ENCODE results near the gene ANKMY1. TPM values are rescaled to one million over a fixed set of nuclear protein-coding genes. Genes with fewer than 3 reads are reported as not detected.

ANKMY1 gene
- total and polyA plus RNA-seq, 2 of the 13 experiments (the other 11 are each of a cell fraction or from before 2014, with no cell fraction given) = 11.7 to 18.8 TPM

DNA sequence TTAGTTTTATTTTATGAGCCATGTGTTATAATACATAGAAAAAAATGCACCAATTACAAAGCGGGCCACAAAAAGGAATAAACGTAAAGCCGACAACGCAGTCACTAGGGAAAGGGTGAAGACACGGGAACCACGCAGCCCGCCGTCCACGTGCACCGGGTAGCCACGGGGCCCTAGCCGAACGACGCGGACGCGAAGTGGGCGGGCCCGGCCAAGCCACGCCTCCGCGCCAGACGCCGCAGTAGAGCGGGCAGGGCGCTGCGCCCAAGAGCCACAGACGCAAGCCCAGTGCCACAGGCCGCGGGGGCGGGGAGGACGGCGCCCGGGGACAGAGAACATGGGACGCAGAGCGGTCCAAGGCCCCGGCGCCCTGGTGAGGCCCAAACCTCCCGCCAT, 2.3 kb upstream of the ANKMY1 start, which contains the start of gene DUSP28 (continued):
- TF ChIP-seq, protein P1, sequence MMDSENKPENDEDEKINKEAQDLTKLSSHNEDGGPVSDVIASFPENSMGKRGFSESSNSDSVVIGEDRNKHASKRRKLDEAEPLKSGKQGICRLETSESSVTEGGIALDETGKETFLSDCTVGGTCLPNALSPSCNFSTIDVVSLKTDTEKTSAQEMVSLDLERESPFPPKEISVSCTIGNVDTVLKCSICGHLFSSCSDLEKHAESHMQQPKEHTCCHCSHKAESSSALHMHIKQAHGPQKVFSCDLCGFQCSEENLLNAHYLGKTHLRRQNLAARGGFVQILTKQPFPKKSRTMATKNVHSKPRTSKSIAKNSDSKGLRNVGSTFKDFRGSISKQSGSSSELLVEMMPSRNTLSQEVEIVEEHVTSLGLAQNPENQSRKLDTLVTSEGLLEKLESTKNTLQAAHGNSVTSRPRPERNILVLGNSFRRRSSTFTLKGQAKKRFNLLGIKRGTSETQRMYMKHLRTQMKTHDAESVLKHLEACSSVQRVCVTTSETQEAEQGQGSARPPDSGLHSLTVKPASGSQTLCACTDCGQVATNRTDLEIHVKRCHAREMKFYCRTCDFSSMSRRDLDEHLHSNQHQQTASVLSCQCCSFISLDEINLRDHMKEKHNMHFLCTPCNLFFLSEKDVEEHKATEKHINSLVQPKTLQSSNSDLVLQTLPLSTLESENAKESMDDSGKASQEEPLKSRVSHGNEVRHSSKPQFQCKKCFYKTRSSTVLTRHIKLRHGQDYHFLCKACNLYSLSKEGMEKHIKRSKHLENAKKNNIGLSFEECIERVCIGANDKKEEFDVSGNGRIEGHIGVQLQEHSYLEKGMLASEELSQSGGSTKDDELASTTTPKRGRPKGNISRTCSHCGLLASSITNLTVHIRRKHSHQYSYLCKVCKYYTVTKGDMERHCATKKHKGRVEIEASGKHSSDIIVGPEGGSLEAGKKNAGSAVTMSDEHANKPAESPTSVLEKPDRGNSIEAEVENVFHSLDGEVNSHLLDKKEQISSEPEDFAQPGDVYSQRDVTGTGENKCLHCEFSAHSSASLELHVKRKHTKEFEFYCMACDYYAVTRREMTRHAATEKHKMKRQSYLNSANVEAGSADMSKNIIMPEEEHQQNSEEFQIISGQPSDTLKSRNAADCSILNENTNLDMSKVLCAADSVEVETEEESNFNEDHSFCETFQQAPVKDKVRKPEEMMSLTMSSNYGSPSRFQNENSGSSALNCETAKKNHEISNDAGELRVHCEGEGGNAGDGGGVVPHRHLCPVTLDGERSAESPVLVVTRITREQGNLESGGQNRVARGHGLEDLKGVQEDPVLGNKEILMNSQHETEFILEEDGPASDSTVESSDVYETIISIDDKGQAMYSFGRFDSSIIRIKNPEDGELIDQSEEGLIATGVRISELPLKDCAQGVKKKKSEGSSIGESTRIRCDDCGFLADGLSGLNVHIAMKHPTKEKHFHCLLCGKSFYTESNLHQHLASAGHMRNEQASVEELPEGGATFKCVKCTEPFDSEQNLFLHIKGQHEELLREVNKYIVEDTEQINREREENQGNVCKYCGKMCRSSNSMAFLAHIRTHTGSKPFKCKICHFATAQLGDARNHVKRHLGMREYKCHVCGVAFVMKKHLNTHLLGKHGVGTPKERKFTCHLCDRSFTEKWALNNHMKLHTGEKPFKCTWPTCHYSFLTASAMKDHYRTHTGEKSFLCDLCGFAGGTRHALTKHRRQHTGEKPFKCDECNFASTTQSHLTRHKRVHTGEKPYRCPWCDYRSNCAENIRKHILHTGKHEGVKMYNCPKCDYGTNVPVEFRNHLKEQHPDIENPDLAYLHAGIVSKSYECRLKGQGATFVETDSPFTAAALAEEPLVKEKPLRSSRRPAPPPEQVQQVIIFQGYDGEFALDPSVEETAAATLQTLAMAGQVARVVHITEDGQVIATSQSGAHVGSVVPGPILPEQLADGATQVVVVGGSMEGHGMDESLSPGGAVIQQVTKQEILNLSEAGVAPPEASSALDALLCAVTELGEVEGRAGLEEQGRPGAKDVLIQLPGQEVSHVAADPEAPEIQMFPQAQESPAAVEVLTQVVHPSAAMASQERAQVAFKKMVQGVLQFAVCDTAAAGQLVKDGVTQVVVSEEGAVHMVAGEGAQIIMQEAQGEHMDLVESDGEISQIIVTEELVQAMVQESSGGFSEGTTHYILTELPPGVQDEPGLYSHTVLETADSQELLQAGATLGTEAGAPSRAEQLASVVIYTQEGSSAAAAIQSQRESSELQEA (CRISPR knock-in tag; IDR thresholded peaks at IDR 0.05; ENCODE audit: not compliant biosample characterization) = no peak
- no peak for TF ChIP-seq SIN3B (IDR thresholded peaks at IDR 0.05; ENCODE audit: low read length)
- TF ChIP-seq ZBTB7B (CRISPR knock-in tag; IDR thresholded peaks at IDR 0.05) = 0 out of 2 replicates have a peak, but pooled peaks have one; percentile 1
- TF ChIP-seq HES4 (CRISPR knock-in tag; IDR thresholded peaks at IDR 0.05; ENCODE audit: borderline replicate concordance) = no peak
- TF ChIP-seq, protein P2, sequence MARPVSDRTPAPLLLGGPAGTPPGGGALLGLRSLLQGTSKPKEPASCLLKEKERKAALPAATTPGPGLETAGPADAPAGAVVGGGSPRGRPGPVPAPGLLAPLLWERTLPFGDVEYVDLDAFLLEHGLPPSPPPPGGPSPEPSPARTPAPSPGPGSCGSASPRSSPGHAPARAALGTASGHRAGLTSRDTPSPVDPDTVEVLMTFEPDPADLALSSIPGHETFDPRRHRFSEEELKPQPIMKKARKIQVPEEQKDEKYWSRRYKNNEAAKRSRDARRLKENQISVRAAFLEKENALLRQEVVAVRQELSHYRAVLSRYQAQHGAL (CRISPR knock-in tag; IDR thresholded peaks at IDR 0.05; ENCODE audit: not compliant biosample characterization) = peak; percentile 49
- TF ChIP-seq YEATS4 (CRISPR knock-in tag; IDR thresholded peaks at IDR 0.05; ENCODE audit: borderline replicate concordance) = peak; percentile 77; the same call in 1 of the 2 replicates
- TF ChIP-seq NFIC (IDR thresholded peaks at IDR 0.05; ENCODE audit: low read length) = no peak
- TF ChIP-seq RARA (CRISPR knock-in tag; IDR thresholded peaks at IDR 0.05) = peak; percentile 49
- TF ChIP-seq, protein P3, sequence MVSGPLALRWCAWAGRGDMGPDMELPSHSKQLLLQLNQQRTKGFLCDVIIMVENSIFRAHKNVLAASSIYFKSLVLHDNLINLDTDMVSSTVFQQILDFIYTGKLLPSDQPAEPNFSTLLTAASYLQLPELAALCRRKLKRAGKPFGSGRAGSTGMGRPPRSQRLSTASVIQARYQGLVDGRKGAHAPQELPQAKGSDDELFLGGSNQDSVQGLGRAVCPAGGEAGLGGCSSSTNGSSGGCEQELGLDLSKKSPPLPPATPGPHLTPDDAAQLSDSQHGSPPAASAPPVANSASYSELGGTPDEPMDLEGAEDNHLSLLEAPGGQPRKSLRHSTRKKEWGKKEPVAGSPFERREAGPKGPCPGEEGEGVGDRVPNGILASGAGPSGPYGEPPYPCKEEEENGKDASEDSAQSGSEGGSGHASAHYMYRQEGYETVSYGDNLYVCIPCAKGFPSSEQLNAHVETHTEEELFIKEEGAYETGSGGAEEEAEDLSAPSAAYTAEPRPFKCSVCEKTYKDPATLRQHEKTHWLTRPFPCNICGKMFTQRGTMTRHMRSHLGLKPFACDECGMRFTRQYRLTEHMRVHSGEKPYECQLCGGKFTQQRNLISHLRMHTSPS (CRISPR knock-in tag; IDR thresholded peaks at IDR 0.05; ENCODE audit: low read depth) = peak; percentile 74
- peak; percentile 73 for TF ChIP-seq HOXA9 (CRISPR knock-in tag; IDR thresholded peaks at IDR 0.05; ENCODE audit: borderline replicate concordance)
- TF ChIP-seq ZEB1 (IDR thresholded peaks at IDR 0.05; ENCODE audit: insufficient replicate concordance, low read depth) = no peak
- no peak for TF ChIP-seq YY1 (IDR thresholded peaks at IDR 0.05; ENCODE audit: insufficient read depth, insufficient replicate concordance, low read depth, low read length)
- peak; percentile 68 for TF ChIP-seq KDM5B (CRISPR knock-in tag; IDR thresholded peaks at IDR 0.05; ENCODE audit: borderline replicate concordance)
- TF ChIP-seq CREM (IDR thresholded peaks at IDR 0.05) = no peak
- peak; percentile 36; the same call in 1 of the 2 replicates for TF ChIP-seq CREM (CRISPR knock-in tag; IDR thresholded peaks at IDR 0.05)
- TF ChIP-seq, protein P4, sequence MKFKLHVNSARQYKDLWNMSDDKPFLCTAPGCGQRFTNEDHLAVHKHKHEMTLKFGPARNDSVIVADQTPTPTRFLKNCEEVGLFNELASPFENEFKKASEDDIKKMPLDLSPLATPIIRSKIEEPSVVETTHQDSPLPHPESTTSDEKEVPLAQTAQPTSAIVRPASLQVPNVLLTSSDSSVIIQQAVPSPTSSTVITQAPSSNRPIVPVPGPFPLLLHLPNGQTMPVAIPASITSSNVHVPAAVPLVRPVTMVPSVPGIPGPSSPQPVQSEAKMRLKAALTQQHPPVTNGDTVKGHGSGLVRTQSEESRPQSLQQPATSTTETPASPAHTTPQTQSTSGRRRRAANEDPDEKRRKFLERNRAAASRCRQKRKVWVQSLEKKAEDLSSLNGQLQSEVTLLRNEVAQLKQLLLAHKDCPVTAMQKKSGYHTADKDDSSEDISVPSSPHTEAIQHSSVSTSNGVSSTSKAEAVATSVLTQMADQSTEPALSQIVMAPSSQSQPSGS (CRISPR knock-in tag; IDR thresholded peaks at IDR 0.05) = peak; percentile 57; the same call in 1 of the 2 replicates
- peak; percentile 22; the same call in 1 of the 2 replicates for TF ChIP-seq ESRRA (CRISPR knock-in tag; IDR thresholded peaks at IDR 0.05; ENCODE audit: low read depth)

Data from HepG2 (cell line).